ENCODE data around the gene LGALS3.

LGALS3 gene

DNA sequence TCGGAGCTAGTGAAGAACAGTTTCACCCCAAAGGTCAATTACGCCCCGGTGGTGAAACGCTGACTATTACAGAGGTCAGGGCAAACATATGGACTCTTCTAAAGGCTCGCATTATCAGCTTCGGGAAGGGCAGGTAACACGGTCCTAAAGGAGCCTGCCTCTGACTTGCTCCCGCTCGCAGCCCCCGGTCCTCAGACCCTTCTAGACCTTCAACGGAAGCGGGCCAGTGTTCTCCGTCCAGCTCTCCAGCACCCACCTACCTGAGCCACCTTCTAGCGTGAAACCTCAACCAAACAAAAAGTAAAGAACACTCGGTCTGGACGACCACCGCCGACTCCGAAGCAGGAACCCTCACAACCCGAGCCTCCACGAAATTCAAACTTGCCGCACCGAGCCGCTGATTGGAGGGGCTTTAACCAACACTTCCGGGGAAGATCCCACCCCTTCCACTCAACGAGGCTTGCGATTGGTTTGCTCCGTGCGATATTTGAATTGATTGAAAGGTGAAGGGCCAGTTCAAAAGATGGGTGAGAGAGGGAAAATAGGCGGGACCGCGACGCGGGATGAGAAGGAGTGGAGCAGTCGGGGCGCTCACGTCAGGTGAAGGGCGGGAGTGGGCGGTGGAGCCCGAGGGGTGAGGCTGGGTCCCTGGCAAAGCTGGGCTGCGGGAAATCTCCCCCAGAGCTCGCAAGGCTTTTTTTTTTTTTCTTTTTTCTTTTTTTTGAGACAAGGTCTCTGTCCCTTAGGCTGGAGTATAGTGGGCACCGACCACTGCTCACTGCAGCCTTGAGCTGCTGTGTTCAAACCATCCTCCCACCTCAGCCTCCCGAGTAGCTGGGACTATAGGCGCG is 62.4 kb downstream of the LGALS3 start, which contains the start of gene DLGAP5:
TSS of gene DLGAP5 (minus strand) at position 383 of the 851 bp plus-strand sequence. CDS start 2,406 bp downstream, outside the sequence.
- DNase-seq (ENCODE audit: low read depth in 2 of 2) = peak; percentile 77 to 80

DNA sequence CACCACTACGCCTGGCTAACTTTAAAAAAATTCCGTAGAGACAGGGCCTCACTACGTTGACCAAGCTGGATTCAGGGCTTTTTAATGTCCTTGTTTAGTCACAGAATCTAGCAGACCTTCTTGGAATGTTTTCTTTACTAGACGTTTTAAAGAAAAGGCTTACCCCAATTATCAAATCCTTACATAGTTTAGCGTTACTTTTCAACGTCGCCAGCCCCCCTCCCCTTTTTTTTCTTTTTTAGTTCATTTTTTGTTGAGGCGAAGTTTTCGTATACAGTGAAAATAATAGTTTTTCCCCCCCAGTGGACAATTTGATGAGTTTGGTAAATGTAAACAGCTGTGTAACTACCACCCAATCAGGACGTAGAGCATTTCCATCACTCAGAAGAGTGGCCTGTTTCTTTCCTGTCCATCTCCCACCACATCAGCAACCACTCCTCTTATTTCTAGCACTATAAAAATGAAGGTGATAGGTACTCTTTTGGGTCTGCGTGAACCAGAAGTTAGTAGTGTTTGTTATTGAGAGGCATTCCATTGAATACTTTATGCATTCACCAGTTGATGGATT is 63.1 kb downstream of the LGALS3 start:
- DNase-seq (ENCODE audit: low read depth in 2 of 2) = no peak

DNA sequence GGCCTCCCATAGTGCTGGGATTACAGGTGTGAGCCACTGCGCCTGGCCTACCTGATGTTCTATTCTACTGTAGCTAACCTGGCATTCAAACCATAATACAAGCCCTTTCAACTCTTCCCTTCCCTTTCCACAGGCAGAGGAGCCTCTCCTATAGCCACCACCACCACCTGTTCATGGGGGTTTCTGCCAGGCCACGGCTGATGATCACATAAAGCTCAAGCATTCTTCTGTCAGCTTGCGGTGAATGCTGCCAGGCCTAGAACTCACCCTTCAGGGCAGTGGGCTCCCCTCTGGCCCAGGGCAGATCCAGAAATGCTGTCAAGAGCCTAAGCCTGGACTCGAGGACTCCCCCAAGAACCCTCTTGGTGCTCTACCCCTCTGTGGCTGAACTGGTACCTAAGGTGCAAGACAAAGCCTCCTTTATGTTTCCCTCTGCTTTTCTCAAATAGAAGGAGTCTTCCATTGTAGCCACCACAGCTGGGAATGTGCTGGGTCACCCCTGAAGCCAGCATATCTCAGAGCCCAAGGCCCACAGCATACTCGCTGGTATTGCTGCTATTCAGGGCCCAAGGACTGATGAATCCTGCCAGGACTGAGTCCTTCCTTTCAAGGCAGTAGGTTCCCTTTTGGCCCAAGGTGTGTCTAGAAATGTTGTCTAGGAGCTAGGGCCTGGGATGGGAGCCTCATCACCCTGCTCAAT is 65.8 kb downstream of the LGALS3 start:
- DNase-seq (ENCODE audit: low read depth in 2 of 2) = no peak

Measured in activated CD8-positive, alpha-beta memory T cell treated with anti-CD3 and anti-CD28 coated beads for 4 hours (primary cell).